RPMI8226 (cell line): ENCODE results near the gene DENND1B.
"Not testable (repeated sequence)": the region's sequence is repeated elsewhere in the genome, so short reads cannot be mapped to it uniquely, and the experiment has no call there.

ENCODE experiments used
- DNase-seq: peaks from one replicate; pipeline ENCODE4 v3.0.0-alpha.2; 2015

The DENND1B gene

DNA sequence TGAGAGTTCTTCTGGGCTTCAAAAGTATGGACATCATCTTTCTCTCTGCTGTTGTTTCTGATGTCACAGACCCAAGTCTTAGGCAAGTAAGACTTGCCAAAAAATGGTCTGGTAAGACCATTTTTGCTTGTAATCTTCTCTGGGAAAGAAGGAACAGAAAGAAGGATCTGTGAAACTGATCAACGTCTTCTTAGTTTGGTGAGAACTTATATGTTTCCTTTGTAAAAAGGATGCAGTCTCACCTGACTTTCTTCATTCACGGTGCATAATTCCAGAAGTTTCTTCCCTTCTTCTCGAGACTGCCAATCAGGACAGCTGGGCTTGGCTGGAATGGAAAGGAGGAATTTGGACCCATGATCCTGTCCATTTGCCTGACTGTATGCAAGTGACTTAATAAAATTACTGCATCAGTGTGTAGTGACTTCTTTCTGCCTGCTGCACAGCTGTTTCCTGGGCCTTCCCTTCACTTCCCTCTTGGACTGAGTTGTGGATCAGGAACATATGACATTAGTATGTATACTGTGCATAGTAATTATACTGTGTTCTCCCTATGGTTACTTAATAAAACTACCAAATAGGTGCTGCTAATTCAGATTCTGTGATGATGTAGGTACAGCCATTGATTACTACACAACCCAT lies 7.6 kb upstream of the DENND1B start:
- DNase-seq: no peak

- DNase-seq: no peak
These were observed 6.9 kb upstream of the DENND1B start for GRCh38 chr1:197781968-197782721.

- no peak for DNase-seq
These were observed 4.6 kb upstream of the DENND1B start for GRCh38 chr1:197779921-197780320.

DNA sequence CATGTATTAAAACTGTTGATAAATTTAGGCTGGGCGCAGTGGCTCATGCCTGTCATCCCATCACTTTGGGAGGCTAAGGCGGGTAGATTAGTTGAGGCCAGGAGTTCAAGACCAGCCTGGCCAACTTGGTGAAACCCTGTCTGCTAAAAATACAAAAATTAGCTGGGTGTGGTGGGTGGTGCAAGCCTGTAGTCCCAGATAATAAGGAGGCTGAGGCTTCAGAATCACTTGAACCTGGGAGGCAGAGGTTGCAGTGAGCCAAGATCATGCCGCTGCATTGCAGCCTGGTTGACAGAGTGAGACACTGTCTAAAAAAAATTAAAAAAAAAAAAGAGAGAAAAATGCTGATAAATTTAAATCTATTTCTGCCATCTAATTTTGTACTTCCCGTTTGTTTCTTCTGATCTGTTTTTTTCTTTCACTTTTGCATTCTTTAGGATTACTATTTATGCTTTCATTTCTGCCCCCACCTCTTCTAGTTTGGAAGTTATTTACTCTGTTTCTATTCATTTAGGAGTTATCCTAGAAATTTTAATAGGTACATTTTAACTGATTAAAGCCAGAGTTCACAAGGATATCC lies 3.2 kb upstream of the DENND1B start:
- DNase-seq: peak; percentile 65

DNA sequence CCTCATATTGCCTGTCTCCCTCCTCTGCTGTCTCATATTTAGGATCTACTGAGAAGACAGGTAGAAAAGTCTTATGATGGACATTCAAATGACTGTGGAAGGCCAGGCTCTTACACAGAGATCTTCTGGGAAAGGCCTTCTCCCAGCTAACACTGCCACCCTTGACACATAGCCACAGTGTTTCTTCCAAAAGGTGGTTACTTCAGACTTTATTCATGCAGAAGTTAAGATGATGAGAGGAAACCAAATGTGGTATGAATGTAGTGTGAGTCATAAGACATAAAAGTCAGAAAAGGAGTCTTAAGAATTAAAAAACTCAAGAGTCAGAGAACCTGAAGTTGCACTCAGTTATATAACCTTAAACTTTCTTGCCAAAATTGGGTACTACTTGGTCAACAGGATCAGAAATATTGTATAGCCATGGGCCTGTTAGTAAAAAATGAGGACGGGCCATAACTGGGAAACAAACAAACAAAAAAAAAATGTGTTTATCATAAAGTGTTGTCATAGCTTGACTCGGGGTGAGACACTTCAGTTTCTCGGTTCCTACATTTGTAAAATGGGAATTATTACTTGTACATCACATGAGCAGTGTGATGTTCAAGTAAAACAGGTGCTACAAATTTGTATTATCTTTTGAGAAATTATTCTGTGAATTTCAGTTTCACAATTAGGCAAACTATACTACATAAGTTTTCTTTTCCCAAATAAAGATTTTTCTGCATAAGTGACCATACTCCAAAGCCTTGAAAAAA lies 1.2 kb upstream of the DENND1B start:
- DNase-seq: peak; percentile 38

- peak; percentile 58 for DNase-seq
These were observed 606 bp downstream of the DENND1B start for GRCh38 chr1:197774466-197775281.

GRCh38 chr1:197773856-197774255 lies 1.4 kb downstream of the DENND1B start:
- no peak for DNase-seq

GRCh38 chr1:197771904-197772556 lies 3.2 kb downstream of the DENND1B start:
- DNase-seq: peak; percentile 58

DNA sequence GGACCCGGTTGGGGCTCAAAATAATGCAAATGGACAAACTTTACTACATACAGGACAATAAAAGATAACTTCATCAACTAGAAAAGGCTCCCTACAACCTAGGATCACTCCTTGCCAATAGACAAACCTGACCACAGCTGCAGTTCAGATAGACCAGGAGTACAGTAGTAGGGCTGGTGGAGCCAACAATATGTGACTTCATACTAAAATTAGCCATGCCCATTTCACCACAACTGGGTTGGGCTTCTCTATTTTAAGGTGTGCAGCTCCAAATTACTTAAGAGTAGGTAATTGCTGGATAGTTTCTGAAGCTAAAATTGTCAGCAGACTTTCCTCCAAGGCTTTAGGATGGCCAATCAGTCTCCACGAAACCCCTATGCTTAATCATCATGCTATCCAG lies 3.9 kb downstream of the DENND1B start:
- peak; percentile 92 for DNase-seq

DNA sequence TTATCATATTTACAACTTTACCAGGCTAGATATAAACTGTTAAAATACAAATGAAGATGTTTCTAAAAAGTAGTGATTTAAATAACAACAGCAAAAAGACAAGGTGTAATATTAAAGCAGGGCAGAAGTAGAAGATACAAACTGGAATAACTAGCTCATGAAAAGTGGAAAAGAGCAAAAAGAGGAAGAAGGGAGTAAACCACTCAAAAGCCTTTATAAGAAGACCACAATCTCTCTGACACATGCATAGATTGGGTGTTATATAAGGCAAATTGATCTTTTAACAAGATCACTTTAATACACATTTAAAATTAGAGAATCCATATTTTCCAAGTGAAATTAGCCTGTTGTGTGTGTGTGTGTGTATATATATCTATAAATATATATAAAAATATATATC lies 5.0 kb downstream of the DENND1B start:
- peak; percentile 20 for DNase-seq

- DNase-seq: no peak
These were observed 6.0 kb downstream of the DENND1B start for GRCh38 chr1:197769287-197769686.

- no peak for DNase-seq
These were observed 7.1 kb downstream of the DENND1B start for GRCh38 chr1:197768014-197768805.

- DNase-seq: no peak
These were observed 11.5 kb downstream of the DENND1B start for GRCh38 chr1:197763769-197764168.

- DNase-seq: no peak
These were observed 12.0 kb downstream of the DENND1B start for GRCh38 chr1:197763307-197763706.

DNA sequence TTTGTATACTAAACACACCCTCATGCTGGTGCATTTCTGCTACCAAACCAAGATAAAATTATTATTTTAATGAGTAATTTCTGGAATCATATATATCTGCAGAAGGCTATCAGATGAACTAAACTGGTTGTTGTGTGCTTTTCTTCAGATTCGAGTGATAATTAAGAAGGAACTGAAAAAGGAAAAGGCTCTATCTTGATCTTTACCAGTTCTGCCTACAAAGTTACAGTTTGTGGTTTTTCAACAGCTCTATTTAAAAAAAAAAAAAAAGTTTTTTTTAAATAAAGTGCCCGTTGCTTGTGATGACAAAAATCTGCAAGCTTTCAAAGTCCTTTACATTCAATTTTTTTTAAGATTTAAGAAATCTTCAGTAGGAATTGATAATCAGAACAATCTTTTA lies 13.6 kb downstream of the DENND1B start:
- peak; percentile 38 for DNase-seq

DNA sequence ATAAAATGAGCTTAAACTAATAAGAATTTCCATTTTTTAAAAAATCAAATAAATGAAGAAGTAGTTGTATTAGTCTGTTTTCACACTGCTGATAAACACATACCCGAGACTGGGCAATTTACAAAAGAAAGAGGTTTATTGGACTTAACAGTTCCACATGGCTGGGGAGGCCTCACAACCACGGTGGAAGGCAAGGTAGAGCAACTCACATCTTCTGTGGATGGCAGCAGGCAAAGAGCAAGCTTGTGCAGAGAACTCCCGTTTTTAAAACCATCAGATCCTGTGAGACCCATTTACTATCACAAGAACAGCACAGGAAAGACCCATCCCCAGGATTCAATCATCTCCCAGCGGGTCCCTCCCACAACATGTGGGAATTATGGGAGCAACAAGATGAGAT lies 19.7 kb downstream of the DENND1B start:
- DNase-seq: not testable (repeated sequence)

DNA sequence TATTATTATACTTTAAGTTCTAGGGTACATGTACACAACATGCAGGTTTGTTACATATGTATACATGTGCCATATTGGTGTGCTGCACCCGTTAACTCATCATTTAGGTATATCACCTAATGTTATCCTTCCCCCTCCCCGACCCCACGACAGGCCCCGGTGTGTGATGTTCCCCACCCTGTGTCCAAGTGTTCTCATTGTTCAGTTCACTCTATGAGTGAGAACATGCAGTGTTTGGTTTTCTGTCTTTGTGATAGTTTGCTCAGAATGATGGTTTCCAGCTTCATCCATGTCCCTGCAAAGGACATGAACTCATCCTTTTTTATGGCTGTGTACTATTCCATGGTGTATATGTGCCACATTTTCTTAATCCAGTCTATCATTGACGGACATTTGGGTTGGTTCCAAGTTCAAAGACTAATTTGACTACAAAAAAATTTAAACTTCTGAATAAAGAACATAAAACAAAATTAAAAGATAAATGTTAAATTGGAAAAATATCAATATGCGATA lies 22.6 kb downstream of the DENND1B start:
- not testable (repeated sequence) for DNase-seq

- no peak for DNase-seq
These were observed 24.9 kb downstream of the DENND1B start for GRCh38 chr1:197750366-197750765.

GRCh38 chr1:197745911-197746310 lies 29.4 kb downstream of the DENND1B start:
- DNase-seq: no peak

GRCh38 chr1:197744979-197745378 lies 30.3 kb downstream of the DENND1B start:
- DNase-seq: no peak

GRCh38 chr1:197743578-197743977 lies 31.7 kb downstream of the DENND1B start:
- no peak for DNase-seq
